Thyroid gland (tissue), 4 donors: Measurements from ENCODE around the gene CACNA1D.

Experiments used
- POLR2A ChIP-seq, 2 donors: fragments of 450-650 bp; IDR thresholded peaks; one replicate each; pipeline ENCODE4 v1.6.1; 2017; ENCODE audit warnings: antibody characterized with exemption in 2 of 2, mild to moderate bottlenecking in 2 of 2, moderate library complexity in 1 of 2
- TF ChIP-seq, protein P1 (sequence below), 6 experiments: fragments of 200-600 bp in 3 of 6; fragments of 450-650 bp in 3 of 6; sonication (generic) in 3 of 6; IDR thresholded peaks; one replicate each; pipeline ENCODE4 v1.5.1; 2016 to 2019; ENCODE audit warnings: antibody characterized with exemption in 6 of 6, mild to moderate bottlenecking in 2 of 6, inconsistent platforms in 1 of 6, moderate library complexity in 1 of 6

DNA sequence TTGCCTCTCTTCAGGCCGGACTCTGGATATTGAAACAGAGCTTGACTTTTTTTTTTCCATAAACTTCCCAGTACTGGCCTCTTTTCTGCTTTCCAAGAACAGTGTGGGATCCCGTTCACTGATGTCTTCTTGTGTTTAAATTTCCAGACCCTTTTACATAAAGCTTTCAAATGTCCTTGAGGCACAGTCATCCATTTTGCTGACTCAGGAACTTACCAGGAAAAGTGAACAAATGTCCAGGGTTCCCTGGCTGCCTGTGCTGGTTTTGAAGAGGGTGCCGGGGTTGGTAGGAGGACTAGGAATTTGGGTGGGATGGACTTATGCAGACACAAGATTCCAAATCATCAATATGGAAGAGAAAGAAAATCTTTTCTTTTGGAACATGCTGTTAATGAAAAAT is 283.7 kb downstream of the CACNA1D start:
- no peak for TF ChIP-seq POLR2A (IDR thresholded peaks at IDR 0.05)
- TF ChIP-seq, protein P1, sequence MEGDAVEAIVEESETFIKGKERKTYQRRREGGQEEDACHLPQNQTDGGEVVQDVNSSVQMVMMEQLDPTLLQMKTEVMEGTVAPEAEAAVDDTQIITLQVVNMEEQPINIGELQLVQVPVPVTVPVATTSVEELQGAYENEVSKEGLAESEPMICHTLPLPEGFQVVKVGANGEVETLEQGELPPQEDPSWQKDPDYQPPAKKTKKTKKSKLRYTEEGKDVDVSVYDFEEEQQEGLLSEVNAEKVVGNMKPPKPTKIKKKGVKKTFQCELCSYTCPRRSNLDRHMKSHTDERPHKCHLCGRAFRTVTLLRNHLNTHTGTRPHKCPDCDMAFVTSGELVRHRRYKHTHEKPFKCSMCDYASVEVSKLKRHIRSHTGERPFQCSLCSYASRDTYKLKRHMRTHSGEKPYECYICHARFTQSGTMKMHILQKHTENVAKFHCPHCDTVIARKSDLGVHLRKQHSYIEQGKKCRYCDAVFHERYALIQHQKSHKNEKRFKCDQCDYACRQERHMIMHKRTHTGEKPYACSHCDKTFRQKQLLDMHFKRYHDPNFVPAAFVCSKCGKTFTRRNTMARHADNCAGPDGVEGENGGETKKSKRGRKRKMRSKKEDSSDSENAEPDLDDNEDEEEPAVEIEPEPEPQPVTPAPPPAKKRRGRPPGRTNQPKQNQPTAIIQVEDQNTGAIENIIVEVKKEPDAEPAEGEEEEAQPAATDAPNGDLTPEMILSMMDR (IDR thresholded peaks at IDR 0.05), result no peak
